ENCODE results near the gene THBS3. TPM values are rescaled to one million over a fixed set of nuclear protein-coding genes. Genes with fewer than 3 reads are reported as not detected.
"Not testable (repeated sequence)": the region's sequence is repeated elsewhere in the genome, so short reads cannot be mapped to it uniquely, and the experiment has no call there.

The THBS3 gene
- total RNA-seq, 1 experiment from 2014 or later = 36.8 TPM

GRCh38 chr1:155196103-155196892, 11.4 kb downstream of the THBS3 start:
- intact Hi-C loops (cut with micrococcal nuclease; ENCODE audit: unreplicated experiment) = no loop called here
- TF ChIP-seq CTCF (IDR thresholded peaks at IDR 0.05; ENCODE audit: unreplicated experiment) = no peak
- Mint-ChIP-seq H3K27ac (ENCODE audit: unreplicated experiment) (no peak overlapping the region), H3K9me3 (ENCODE audit: low read depth, unreplicated experiment) (no peaks in the 10 kb centered on the region), H3K36me3 (ENCODE audit: insufficient read depth, unreplicated experiment) (peaks cover 39% of the 10 kb centered on the region), H3K4me3 (ENCODE audit: low read depth, unreplicated experiment) (no peak overlapping the region), H3K4me1 (ENCODE audit: low read depth, unreplicated experiment) (peaks cover 26% of the 10 kb centered on the region), H3K27me3 (ENCODE audit: unreplicated experiment) (peaks cover 45% of the 10 kb centered on the region)
- no peak for DNase-seq
- BruUV-seq (replicated peaks) = no TSS peak
- CTCF ChIA-PET = no interaction called here

- no peak for TF ChIP-seq CTCF (IDR thresholded peaks at IDR 0.05; ENCODE audit: unreplicated experiment)
- H3K9me3 Mint-ChIP-seq (ENCODE audit: low read depth, unreplicated experiment) = no peaks in the 10 kb centered on the region
- intact Hi-C loops (cut with micrococcal nuclease; ENCODE audit: unreplicated experiment) = no loop called here
- CTCF ChIA-PET = interaction anchor here (0.6 to 2.6 kb wide), 4 partner anchors 8 to 21 kb away, joined by 3 to 20 read pairs (median 7); partner anchors contain the start of gene TRIM46
- H3K4me3 Mint-ChIP-seq (ENCODE audit: low read depth, unreplicated experiment) = peak overlapping the region; percentile 79
- H3K27me3 Mint-ChIP-seq (ENCODE audit: unreplicated experiment) = peaks cover 45% of the 10 kb centered on the region
- H3K4me1 Mint-ChIP-seq (ENCODE audit: low read depth, unreplicated experiment) = peaks cover 26% of the 10 kb centered on the region
- BruUV-seq (replicated peaks) = TSS peak; percentile 75
- DNase-seq = no peak
- peaks cover 38% of the 10 kb centered on the region for H3K36me3 Mint-ChIP-seq (ENCODE audit: insufficient read depth, unreplicated experiment)
- peak overlapping the region; percentile 76 for H3K27ac Mint-ChIP-seq (ENCODE audit: unreplicated experiment)
Measured at GRCh38 chr1:155195201-155196102, 12.2 kb downstream of the THBS3 start.

GRCh38 chr1:155193991-155194240, 13.8 kb downstream of the THBS3 start:
- BruUV-seq (replicated peaks) = not testable (repeated sequence)
- intact Hi-C loops (cut with micrococcal nuclease; ENCODE audit: unreplicated experiment) = loop anchor here (2.0 kb wide), 1 partner anchor 17 kb away; no protein-coding TSS in a partner anchor

GRCh38 chr1:155193275-155193990, 14.3 kb downstream of the THBS3 start:
- Mint-ChIP-seq H3K4me3 (ENCODE audit: low read depth, unreplicated experiment) (peak overlapping the region; percentile 79), H3K27ac (ENCODE audit: unreplicated experiment) (peak overlapping the region; percentile 74), H3K4me1 (ENCODE audit: low read depth, unreplicated experiment) (peaks cover 27% of the 10 kb centered on the region), H3K27me3 (ENCODE audit: unreplicated experiment) (peaks cover 49% of the 10 kb centered on the region), H3K36me3 (ENCODE audit: insufficient read depth, unreplicated experiment) (peaks cover 38% of the 10 kb centered on the region), H3K9me3 (ENCODE audit: low read depth, unreplicated experiment) (no peaks in the 10 kb centered on the region)
- CTCF ChIA-PET = interaction anchor here (0.6 to 3.4 kb wide), 21 partner anchors 8 to 842 kb away, joined by 3 to 25 read pairs (median 5); partner anchors contain the start of genes KRTCAP2, MTX1, SCAMP3 and THBS3
- peak; percentile 97 for TF ChIP-seq CTCF (IDR thresholded peaks at IDR 0.05; ENCODE audit: unreplicated experiment)
- no TSS peak for BruUV-seq (replicated peaks)
- intact Hi-C loops (cut with micrococcal nuclease; ENCODE audit: unreplicated experiment) = loop anchor here (2.0 kb wide), 1 partner anchor 17 kb away; no protein-coding TSS in a partner anchor
- DNase-seq = peak; percentile 95

More at GRCh38 chr1:155193991-155194240, 13.8 kb downstream of the THBS3 start:
- not testable (repeated sequence) for DNase-seq; H3K9me3 Mint-ChIP-seq (ENCODE audit: low read depth, unreplicated experiment)
- peak overlapping the region; percentile 74 for H3K27ac Mint-ChIP-seq (ENCODE audit: unreplicated experiment)
- H3K27me3 Mint-ChIP-seq (ENCODE audit: unreplicated experiment) = peaks cover 45% of the 10 kb centered on the region
- peaks cover 38% of the 10 kb centered on the region for H3K36me3 Mint-ChIP-seq (ENCODE audit: insufficient read depth, unreplicated experiment)
- peaks cover 26% of the 10 kb centered on the region for H3K4me1 Mint-ChIP-seq (ENCODE audit: low read depth, unreplicated experiment)
- H3K4me3 Mint-ChIP-seq (ENCODE audit: low read depth, unreplicated experiment) = peak overlapping the region; percentile 79
- CTCF ChIA-PET = interaction anchor here (0.7 to 3.4 kb wide), 18 partner anchors 8 to 842 kb away, joined by 3 to 25 read pairs (median 5); partner anchors contain the start of genes KRTCAP2, MTX1, SCAMP3 and THBS3
